Activated T-helper 1 cell treated with Interleukin-2 at 50 U/mL for 16 hours (primary cell): ENCODE data around the gene ARHGEF37.

Source experiments
- DNase-seq: peaks from one replicate; pipeline ENCODE4 v3.0.0-alpha.2; 2020; ENCODE audit warnings: low read depth

Gene ARHGEF37

DNA sequence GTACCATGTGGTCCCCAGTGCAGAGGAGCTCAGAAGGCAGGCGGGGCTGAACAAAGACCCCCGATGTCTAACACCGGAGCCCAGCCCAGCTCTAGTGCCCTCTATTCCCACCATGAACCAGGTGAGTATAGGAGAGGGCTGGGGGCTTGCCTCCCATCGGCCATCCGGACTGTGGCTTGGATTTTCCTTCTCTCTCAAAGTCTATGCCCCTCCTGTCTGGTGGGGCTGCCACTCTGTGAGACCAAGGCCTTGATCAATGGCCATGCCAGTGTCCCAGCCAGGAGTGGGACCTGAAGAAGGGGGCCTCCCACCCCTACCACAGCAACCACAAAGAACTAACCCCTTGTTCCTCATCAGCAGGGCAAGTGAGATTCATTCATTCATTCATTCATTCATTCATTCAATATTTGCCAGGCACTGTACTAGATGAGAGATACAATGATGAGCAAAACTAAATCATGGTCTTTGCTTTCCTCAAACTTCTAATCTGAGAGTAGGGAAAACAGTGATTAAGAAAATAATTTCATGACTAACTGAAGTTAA lies 47.6 kb downstream of the ARHGEF37 start:
- no peak for DNase-seq

GRCh38 chr5:149629421-149629820 lies 48.1 kb downstream of the ARHGEF37 start:
- no peak for DNase-seq

DNA sequence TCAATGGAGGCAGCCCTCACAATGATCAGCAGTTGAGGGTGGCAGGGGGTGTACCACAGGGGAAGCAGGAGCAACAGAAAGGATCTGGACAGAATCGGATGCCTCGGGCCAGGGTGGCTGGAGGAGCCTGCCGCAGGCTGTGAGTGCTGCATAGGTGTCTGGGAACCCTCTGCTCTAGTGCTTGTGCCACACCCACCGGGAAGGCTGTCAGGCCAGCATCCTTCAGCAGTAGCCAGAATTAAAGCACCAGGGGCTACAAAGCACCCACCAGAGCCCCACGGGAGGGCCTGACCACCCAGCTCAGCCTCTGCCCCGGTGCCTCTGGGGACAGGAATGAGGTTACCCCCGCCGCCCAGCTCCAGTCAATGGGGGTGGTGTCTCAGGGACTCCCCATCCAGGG lies 49.0 kb downstream of the ARHGEF37 start:
- no peak for DNase-seq

DNA sequence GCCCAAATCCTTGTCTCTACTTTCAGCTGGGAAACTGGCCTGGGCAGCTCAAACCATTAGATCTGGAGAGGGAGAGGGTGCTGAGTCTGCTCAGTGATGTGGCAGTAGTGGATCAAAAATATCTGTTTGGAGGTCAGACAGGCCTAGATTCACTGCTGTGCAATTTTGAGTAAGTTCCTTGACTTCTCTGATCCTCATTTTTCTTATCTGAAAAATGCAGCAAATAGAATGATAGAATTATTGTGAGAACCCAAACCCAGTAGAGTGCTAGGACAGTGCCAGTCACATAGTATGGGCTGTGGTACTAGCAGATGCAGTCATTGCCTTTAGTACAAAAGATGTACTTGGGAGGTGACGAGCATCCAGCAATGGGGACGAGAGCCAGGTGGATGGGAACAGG lies 50.2 kb downstream of the ARHGEF37 start:
- no peak for DNase-seq

GRCh38 chr5:149632311-149633251 lies 51.3 kb downstream of the ARHGEF37 start:
- no peak for DNase-seq

GRCh38 chr5:149633476-149634350 lies 52.4 kb downstream of the ARHGEF37 start:
- DNase-seq, result no peak

DNA sequence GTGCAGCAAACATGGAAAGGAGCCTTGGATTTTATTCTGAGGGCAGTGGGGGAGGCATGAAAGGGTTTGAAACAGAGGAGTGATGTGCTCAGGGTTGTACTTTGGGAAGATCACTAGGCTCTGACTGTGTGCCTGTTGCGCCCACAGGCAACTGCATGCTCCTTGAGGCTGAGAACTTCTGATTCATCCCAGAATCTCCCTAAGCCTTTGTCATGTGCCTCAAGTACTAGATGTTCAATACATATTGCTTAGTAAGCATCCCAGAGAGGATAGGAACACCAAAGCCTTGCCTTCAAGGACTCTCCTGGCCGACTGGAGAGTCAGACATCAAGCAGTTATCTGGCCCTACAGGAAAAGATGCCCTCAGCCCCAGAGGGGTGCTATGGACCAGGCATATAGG lies 54.1 kb downstream of the ARHGEF37 start:
- DNase-seq, result no peak

DNA sequence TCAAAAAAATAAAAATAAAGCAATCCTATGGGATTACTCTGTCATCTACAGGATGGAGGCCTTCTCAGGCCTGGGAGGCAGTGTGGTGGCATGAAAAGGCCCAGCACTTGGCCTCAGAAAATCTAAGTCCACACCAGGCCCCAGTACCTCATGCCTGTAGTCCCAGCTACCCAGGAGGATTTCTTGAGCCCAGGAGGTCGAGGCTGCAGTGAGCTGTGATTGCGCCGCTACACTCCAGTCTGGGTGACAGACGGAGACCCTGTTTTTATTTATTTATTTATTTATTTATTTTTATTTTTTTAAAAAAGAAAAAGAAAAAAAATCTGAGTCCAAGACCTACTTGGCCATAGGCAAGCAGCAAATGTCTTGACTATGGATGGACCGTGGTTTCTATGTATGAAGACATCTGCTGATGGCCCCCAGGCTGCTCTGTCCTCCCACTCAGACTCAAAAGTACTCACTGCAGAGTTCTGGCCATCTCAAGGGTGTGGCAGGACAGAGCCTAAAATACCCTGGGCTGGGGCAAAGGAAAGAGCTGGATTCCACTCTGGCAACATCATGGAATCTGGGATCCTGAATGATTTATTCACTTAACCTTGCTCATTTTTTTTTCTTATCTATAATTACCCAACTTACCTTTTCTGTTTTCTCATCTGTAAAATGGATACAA lies 55.0 kb downstream of the ARHGEF37 start:
- no peak for DNase-seq

GRCh38 chr5:149636861-149637246 lies 55.6 kb downstream of the ARHGEF37 start:
- DNase-seq, result peak; percentile 36

GRCh38 chr5:149638136-149638535 lies 56.8 kb downstream of the ARHGEF37 start:
- no peak for DNase-seq

- DNase-seq, result no peak
These were observed 57.4 kb downstream of the ARHGEF37 start for GRCh38 chr5:149638546-149639241.

DNA sequence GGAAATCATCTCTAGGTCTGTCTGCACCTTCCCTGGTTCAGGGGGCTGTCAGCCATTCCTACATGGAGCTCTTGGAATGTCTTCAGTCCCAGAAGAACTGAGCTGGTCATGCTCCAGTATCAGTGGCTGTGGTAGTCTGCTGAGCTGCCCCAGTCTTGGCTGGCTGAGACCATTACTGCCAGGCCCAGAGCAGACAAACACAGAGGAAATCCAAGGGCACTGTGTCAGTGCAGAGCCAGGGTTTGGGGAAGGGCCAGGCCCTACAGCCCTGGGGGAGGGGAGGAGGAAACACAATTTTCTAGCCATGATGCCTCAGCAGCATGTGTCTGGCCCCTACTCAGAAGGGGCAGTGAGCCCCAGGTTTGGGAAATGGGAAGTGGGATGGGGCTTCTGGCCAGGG lies 58.4 kb downstream of the ARHGEF37 start:
- no peak for DNase-seq

DNA sequence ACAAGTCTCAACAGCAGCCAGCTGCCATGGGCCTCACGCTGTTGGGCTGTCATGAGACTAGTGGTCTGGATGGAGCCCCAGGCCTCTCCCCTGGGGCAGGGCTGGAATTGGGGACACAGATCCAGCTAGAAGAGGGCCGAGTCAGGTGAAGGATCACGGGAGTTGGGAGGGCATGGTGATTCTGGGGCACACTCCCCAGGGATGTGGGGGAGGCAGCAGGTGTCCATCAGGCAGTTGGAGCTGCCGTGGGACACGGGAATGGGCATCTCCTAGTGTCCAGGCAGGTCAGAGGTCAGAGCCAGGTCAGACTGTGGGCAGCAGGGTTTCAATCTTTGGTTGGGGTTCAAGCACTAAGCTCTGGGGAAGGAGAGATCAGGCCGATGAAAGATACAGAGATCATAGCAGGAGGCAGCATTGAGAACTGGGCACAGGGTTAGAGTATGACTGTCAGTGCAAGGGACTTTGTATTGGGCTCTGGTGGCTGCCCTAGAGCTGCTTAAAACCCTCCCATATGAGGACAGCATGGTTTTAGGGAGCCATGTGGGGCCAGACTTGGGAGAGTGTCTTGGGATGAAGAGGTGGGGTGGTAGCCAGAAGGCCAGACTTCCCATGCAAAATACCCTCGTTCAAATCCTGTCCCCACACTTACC lies 59.2 kb downstream of the ARHGEF37 start:
- DNase-seq, result no peak

- no peak for DNase-seq
These were observed 59.8 kb downstream of the ARHGEF37 start for GRCh38 chr5:149641000-149641576.

DNA sequence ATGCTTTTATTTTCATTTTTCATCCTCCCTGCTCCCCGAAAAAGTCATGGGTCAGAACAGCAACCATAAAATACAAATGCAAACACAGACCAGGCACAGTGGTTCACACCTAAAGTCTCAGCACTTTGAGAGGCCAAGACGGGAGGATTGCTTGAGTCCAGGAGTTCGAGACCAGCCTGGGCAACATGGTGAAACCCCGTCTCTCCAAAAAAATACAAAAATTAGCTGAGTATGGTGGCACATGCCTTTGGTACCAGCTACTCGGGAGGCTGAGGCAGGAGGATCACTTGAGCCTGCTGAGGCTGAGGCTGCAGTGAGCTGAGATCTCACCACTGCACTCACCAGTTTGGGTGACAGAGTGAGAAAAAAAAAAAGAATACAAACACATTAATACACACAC lies 60.3 kb downstream of the ARHGEF37 start:
- no peak for DNase-seq

DNA sequence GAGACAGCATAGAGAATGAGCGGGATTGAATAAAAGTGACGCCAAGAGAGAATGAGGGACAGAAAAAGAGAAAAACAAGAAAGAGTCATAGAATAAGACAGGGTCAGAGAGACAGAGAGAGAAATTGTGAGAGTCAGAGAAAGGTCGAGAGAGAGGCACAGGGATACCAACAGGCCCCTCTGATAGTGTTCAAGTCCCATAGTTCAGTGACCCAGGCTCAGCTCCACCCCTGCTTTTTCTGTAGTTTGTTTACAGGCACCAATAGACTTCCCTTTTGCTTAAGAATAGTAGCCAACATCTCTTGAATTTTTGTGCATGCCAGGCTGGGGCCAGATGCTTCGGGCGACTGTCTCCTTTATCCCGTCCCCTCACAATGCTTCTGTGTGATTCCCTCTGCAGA lies 62.5 kb downstream of the ARHGEF37 start:
- DNase-seq, result no peak

DNA sequence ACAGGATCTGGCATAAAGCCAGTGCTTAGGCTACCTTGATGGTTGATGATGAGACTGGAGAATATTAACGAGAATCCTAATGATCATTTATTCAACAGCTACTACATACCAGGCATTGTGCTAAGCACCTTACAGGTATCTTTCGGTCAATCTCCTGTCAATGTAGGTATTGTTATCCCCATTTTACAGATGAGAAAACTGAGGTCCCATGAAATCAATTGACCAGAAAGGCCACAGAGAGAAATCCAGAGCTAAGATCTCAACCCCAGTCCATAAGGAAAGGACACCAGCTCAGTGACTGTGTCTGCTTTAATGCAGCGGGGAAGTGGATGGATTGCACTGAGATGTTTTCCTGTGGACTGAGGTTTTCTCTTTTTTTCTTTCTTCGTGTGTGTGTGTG lies 63.3 kb downstream of the ARHGEF37 start:
- no peak for DNase-seq

DNA sequence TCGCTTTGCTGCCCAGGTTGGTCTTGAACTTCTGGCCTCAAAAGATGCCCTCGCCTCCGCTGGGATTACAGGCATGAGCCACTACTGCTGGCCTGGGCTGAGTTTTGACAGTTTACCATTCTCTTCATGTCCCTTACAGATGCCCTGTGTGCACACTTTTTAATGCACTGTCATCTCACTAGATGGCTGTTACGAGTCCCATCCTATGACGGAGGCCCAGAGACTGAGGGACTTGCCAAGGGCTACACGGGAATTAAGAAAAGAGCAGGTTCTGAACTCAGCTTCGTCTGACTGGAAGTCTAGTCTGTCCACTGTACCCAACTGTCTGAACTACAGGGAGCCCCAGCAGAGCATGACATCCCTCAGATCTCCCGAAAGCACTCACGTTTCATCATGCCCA lies 63.9 kb downstream of the ARHGEF37 start:
- no peak for DNase-seq

DNA sequence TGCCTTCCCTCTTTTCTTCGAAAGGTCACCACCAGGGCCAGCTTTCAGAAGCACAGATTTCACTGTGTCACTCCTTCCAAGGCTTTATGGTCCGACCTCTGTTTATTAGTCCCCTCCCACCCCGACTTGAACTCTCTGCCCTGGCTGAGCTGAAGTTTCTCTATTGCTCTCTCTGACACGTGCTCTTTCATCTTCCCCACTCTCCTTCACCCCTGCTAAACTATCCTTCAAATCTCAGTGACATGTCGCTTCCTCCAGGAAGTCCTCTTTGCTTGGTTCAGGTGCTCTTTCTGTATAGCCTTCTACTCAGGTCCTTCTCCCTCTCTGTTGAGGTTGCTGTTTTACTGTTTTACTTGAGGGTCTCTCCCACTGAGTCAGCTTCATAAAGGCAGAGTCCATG lies 64.4 kb downstream of the ARHGEF37 start:
- DNase-seq, result no peak

GRCh38 chr5:149646564-149646963 lies 65.3 kb downstream of the ARHGEF37 start:
- peak; percentile 10 for DNase-seq

DNA sequence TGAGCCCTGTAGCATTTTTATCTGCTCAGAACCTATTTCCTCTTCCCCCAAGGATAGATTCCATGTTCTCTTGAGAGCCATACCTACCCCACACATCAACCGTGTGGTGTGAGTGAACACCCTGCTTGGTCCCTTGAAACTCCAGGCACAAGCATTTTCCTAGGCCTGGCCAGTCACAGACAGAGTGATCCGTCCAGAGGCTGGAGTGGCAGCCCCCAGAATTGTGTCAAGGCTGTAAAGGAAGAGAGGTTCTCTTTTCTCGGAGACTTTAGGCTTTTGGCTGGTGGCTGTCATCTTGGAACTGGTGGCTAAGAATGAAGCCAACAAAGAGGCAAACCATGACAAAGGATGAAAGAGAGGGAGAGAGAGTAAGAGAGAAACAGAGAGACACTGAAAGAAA lies 66.0 kb downstream of the ARHGEF37 start:
- no peak for DNase-seq
